A549 (cell line): Measurements from ENCODE around the gene CARTPT. TPM values are rescaled to one million over a fixed set of nuclear protein-coding genes. Genes with fewer than 3 reads are reported as not detected.

Source experiments
- ATAC-seq, 2 experiments: fragments of 200-7000 bp in 1 of 2; fragments of >200 bp in 1 of 2; cut with Nextera tagmentation in 1 of 2; cut with Tn5 transposase in 1 of 2; 3 replicates each; pipeline versions ENCODE4 v1.8.0 to v1.9.1; 2018 to 2020; ENCODE audit warnings: mild to moderate bottlenecking in 1 of 2, moderate library complexity in 1 of 2
- CTCF ChIA-PET: fragments of 300-600 bp; sonication (Branson Sonifier 250); formaldehyde crosslinking; extraction: SDS; loops from one replicate; lab custom pipeline; 2021; ENCODE audit warnings: antibody characterized with exemption, inconsistent platforms; lab: Yijun Ruan, JAX
- POLR2A ChIA-PET: fragments of 350-600 bp; formaldehyde crosslinking; extraction: SDS; loops from one replicate; lab custom pipeline; 2021; ENCODE audit warnings: antibody characterized with exemption, inconsistent platforms; lab: Yijun Ruan, JAX
- DNase-seq, 2 experiments: peaks; one replicate each; pipeline versions ENCODE4 v3.0.0 to v3.0.0-alpha.2; 2011 to 2016; ENCODE audit warnings: low read depth in 1 of 2, low spot score in 1 of 2
- FAIRE-seq: peaks from 2 replicates; lab custom pipeline; 2011; peaks lifted over from hg19 to GRCh38; lab: Jason Lieb, UNC
- H3K27ac ChIP-seq, 2 experiments: fragments of >200 bp; sonication (Bioruptor Twin); formaldehyde crosslinking; 3 replicates each; pipeline ENCODE4 v1.5.1; 2016 to 2017
- H3K4me1 ChIP-seq: fragments of >200 bp; sonication (Bioruptor Twin); formaldehyde crosslinking; 3 replicates; pipeline ENCODE4 v1.6.1; 2016
- H3K4me2 ChIP-seq: fragments of >200 bp; sonication (Bioruptor Twin); formaldehyde crosslinking; 3 replicates; pipeline ENCODE4 v1.6.1; 2016
- H3K4me3 ChIP-seq: fragments of >200 bp; sonication (Bioruptor Twin); formaldehyde crosslinking; 3 replicates; pipeline ENCODE4 v1.5.1; 2016
- H3K9me3 ChIP-seq: fragments of >200 bp; sonication (Bioruptor Twin); formaldehyde crosslinking; 3 replicates; pipeline ENCODE4 v1.6.1; 2016
- BHLHE40 ChIP-seq: IDR thresholded peaks from 2 replicates; pipeline ENCODE4 v1.6.1; 2012; ENCODE audit warnings: low read depth, low read length, inconsistent platforms
- CBX2 ChIP-seq: fragments of 200-600 bp; sonication (generic); IDR thresholded peaks from 2 replicates; pipeline ENCODE4 v1.6.1; 2016; ENCODE audit warnings: low read depth, mild to moderate bottlenecking, borderline replicate concordance
- CEBPB ChIP-seq, 2 experiments: fragments of >200 bp in 1 of 2; sonication (Bioruptor Twin) in 1 of 2; formaldehyde crosslinking in 1 of 2; IDR thresholded peaks; 2 replicates each; pipeline ENCODE4 v1.6.1; 2012 to 2016
- CHD4 ChIP-seq: fragments of 200-600 bp; sonication (generic); IDR thresholded peaks from 2 replicates; pipeline ENCODE4 v1.6.1; 2016; ENCODE audit warnings: antibody characterized with exemption, mild to moderate bottlenecking, borderline replicate concordance
- EHF ChIP-seq: fragments of 250-450 bp; sonication (Bioruptor Pico); IDR thresholded peaks from 2 replicates; pipeline ENCODE4 v1.5.0; 2020; ENCODE audit warnings: mild to moderate bottlenecking
- ESRRA ChIP-seq: fragments of 150-350 bp; IDR thresholded peaks from 2 replicates; pipeline ENCODE4 v1.6.1; 2014; ENCODE audit warnings: mild to moderate bottlenecking, low read length, borderline replicate concordance
- FOSB ChIP-seq: fragments of 250-450 bp; sonication (Bioruptor Pico); IDR thresholded peaks from 2 replicates; pipeline ENCODE4 v1.5.0; 2020; ENCODE audit warnings: mild to moderate bottlenecking, moderate library complexity
- FOSL2 ChIP-seq, 2 experiments: fragments of 450-650 bp in 1 of 2; fragments of >200 bp in 1 of 2; sonication (Bioruptor Twin) in 1 of 2; formaldehyde crosslinking; IDR thresholded peaks; 2 replicates each; pipeline versions ENCODE4 v1.5.0 to v1.6.1; 2016 to 2020; ENCODE audit warnings: mild to moderate bottlenecking in 1 of 2, moderate library complexity in 1 of 2
- FOXS1 ChIP-seq: fragments of 250-450 bp; sonication (Bioruptor Pico); IDR thresholded peaks from 2 replicates; pipeline ENCODE4 v1.5.0; 2020; ENCODE audit warnings: mild to moderate bottlenecking, moderate library complexity
- GATA3 ChIP-seq: IDR thresholded peaks from 2 replicates; pipeline ENCODE4 v1.6.1; 2012; ENCODE audit warnings: borderline replicate concordance
- HDAC2 ChIP-seq: fragments of 200-600 bp; sonication (generic); IDR thresholded peaks from 2 replicates; pipeline ENCODE4 v1.6.1; 2016
- HOXB5 ChIP-seq: fragments of 250-450 bp; sonication (Bioruptor Pico); IDR thresholded peaks from 2 replicates; pipeline ENCODE4 v1.5.0; 2020; ENCODE audit warnings: mild to moderate bottlenecking, moderate library complexity
- KDM5A ChIP-seq: fragments of 200-600 bp; sonication (generic); IDR thresholded peaks from 2 replicates; pipeline ENCODE4 v1.6.1; 2016; ENCODE audit warnings: antibody characterized with exemption, mild to moderate bottlenecking
- MYC ChIP-seq: IDR thresholded peaks from 2 replicates; pipeline ENCODE4 v1.6.1; 2012; ENCODE audit warnings: mild to moderate bottlenecking, inconsistent platforms, low read length, improper control_type of control experiment, borderline replicate concordance
- NFE2L2 ChIP-seq: fragments of 150-350 bp; conservative IDR thresholded peaks from 2 replicates; pipeline ENCODE4 v1.6.1; 2014; ENCODE audit warnings: low read length
- NPAS2 ChIP-seq: fragments of 250-450 bp; sonication (Bioruptor Pico); IDR thresholded peaks from 2 replicates; pipeline ENCODE4 v1.8.0; 2022; ENCODE audit warnings: mild to moderate bottlenecking, moderate library complexity, borderline replicate concordance
- NR3C1 ChIP-seq: fragments of >200 bp; sonication (Bioruptor Twin); formaldehyde crosslinking; IDR thresholded peaks from 3 replicates; pipeline ENCODE4 v1.6.1; 2017
- POLR2A ChIP-seq: IDR thresholded peaks from 2 replicates; pipeline ENCODE4 v1.6.1; 2012; ENCODE audit warnings: mild to moderate bottlenecking, low read length
- POLR2AphosphoS2 ChIP-seq: conservative IDR thresholded peaks from 2 replicates; pipeline ENCODE4 v1.6.1; 2012; ENCODE audit warnings: low read length, improper control_type of control experiment, inconsistent platforms
- RAD21 ChIP-seq, 2 experiments: fragments of >200 bp in 1 of 2; sonication (Bioruptor Twin) in 1 of 2; formaldehyde crosslinking in 1 of 2; IDR thresholded peaks in 1 of 2; conservative IDR thresholded peaks in 1 of 2; 2 replicates in 1 of 2; 3 replicates in 1 of 2; pipeline ENCODE4 v1.6.1; 2012 to 2018; ENCODE audit warnings: inconsistent platforms in 1 of 2
- RNF2 ChIP-seq: fragments of 200-600 bp; sonication (generic); IDR thresholded peaks from 2 replicates; pipeline ENCODE4 v1.6.1; 2016; ENCODE audit warnings: low read depth, mild to moderate bottlenecking, antibody characterized with exemption, moderate library complexity, borderline replicate concordance
- SMC3 ChIP-seq: fragments of >200 bp; sonication (Bioruptor Twin); formaldehyde crosslinking; IDR thresholded peaks from 3 replicates; pipeline ENCODE4 v1.6.1; 2018; ENCODE audit warnings: inconsistent platforms
- ZC3H11A ChIP-seq: fragments of 450-650 bp; IDR thresholded peaks from 2 replicates; pipeline ENCODE4 v1.6.1; 2014; ENCODE audit warnings: antibody characterized with exemption, mild to moderate bottlenecking
- ZNF302 ChIP-seq: fragments of 250-450 bp; sonication (Bioruptor Pico); IDR thresholded peaks from 2 replicates; pipeline ENCODE4 v1.9.0; 2021; ENCODE audit warnings: inconsistent platforms, mild to moderate bottlenecking, moderate library complexity
- WGBS: methylation state at CpG from one replicate; pipeline ENCODE4 v1.1.6; 2017; ENCODE audit errors: missing lambda C conversion rate; 5-methylcytosine and 5-hydroxymethylcytosine counted together
- polyA plus RNA-seq, 4 experiments: library from polyadenylated mRNA; depleted of rRNA in 3 of 4; stranded (reverse); fragments of >200 nt; fragmentation: RNase III in 1 of 4; extraction: RNeasy Plus Mini Kit Qiagen cat#74134 plus additional on column Dnase treatment in 1 of 4; gene quantifications; 2 replicates in 3 of 4; 3 replicates in 1 of 4; pipeline ENCODE4 v1.2.3, GENCODE V29; 2011 to 2017
- TF ChIP-seq, protein P1 (sequence below): IDR thresholded peaks from 2 replicates; pipeline ENCODE4 v1.6.1; 2012; ENCODE audit warnings: low read depth, borderline replicate concordance
- TF ChIP-seq, protein P2 (sequence below): fragments of >200 bp; sonication (Bioruptor Twin); formaldehyde crosslinking; IDR thresholded peaks from 2 replicates; pipeline ENCODE4 v1.6.1; 2016
- TF ChIP-seq, protein P3 (sequence below): fragments of 450-650 bp; IDR thresholded peaks from 2 replicates; pipeline ENCODE4 v1.6.1; 2014; ENCODE audit warnings: antibody characterized with exemption
- TF ChIP-seq, protein P4 (sequence below): IDR thresholded peaks from 2 replicates; pipeline ENCODE4 v1.6.1; 2012
- TF ChIP-seq, protein P5 (sequence below): fragments of 250-450 bp; sonication (Bioruptor Pico); IDR thresholded peaks from 2 replicates; pipeline ENCODE4 v1.5.0; 2021; ENCODE audit warnings: mild to moderate bottlenecking, moderate library complexity, borderline replicate concordance
- TF ChIP-seq, protein P6 (sequence below): fragments of 250-450 bp; sonication (Bioruptor Pico); IDR thresholded peaks from 2 replicates; pipeline ENCODE4 v1.5.0; 2020; ENCODE audit warnings: low read depth, mild to moderate bottlenecking, moderate library complexity
- TF ChIP-seq, protein P7 (sequence below): fragments of >200 bp; sonication (Bioruptor Twin); formaldehyde crosslinking; IDR thresholded peaks from 3 replicates; pipeline ENCODE4 v1.5.1; 2016

Gene CARTPT
- polyA plus RNA-seq, 2 of the 4 experiments (the other 2 are of a cell fraction) = not detected

DNA sequence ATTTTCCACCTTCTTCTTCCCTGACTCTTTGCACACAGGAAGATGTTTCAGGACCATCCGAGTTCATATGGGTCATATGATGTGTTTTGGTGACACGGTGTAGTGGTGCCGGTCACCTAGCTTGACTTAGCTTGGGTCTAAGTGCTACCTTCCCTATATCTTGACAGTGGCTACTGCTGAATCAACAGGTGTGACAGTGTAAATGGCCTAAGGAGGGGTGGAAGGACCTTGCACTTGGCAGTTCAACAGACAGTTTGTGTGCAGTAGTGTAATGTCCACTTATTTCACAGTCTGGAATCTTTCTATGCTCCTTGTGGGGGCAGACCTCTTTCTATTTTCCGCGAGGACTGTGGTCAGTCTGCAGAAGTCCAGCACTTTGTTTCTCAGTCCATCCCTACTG, 43.8 kb downstream of the CARTPT start:
- CTCF ChIA-PET = interaction anchor here (1.4 kb wide), 1 partner anchor 8 kb away, joined by 3 read pairs; no protein-coding TSS in a partner anchor
- POLR2A ChIA-PET = no interaction called here
- no peak overlapping the region for H3K4me2 ChIP-seq
- FAIRE-seq = no peak
- H3K27ac ChIP-seq = no peak overlapping the region
- TF ChIP-seq CBX2 (no peak), FOSB (no peak), SMC3 (no peak), CEBPB (IDR thresholded peaks at IDR 0.05) (no peak), ESRRA (no peak), POLR2AphosphoS2 (no peak), NR3C1 (no peak), KDM5A (no peak), NPAS2 (CRISPR knock-in tag) (no peak), ZC3H11A (no peak), RAD21 (conservative IDR thresholded peaks at IDR 0.05 in 1 of 2, IDR thresholded peaks at IDR 0.05 in 1 of 2) (no peak), FOSL2 (IDR thresholded peaks at IDR 0.05) (no peak), FOSL2 (CRISPR knock-in tag; IDR thresholded peaks at IDR 0.05) (no peak)
- TF ChIP-seq, protein P1, sequence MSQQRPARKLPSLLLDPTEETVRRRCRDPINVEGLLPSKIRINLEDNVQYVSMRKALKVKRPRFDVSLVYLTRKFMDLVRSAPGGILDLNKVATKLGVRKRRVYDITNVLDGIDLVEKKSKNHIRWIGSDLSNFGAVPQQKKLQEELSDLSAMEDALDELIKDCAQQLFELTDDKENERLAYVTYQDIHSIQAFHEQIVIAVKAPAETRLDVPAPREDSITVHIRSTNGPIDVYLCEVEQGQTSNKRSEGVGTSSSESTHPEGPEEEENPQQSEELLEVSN = no peak
- TF ChIP-seq, protein P2, sequence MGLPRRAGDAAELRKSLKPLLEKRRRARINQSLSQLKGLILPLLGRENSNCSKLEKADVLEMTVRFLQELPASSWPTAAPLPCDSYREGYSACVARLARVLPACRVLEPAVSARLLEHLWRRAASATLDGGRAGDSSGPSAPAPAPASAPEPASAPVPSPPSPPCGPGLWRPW = no peak
- TF ChIP-seq, protein P3, sequence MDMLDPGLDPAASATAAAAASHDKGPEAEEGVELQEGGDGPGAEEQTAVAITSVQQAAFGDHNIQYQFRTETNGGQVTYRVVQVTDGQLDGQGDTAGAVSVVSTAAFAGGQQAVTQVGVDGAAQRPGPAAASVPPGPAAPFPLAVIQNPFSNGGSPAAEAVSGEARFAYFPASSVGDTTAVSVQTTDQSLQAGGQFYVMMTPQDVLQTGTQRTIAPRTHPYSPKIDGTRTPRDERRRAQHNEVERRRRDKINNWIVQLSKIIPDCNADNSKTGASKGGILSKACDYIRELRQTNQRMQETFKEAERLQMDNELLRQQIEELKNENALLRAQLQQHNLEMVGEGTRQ = no peak
- TF ChIP-seq, protein P4, sequence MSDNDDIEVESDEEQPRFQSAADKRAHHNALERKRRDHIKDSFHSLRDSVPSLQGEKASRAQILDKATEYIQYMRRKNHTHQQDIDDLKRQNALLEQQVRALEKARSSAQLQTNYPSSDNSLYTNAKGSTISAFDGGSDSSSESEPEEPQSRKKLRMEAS = no peak
- TF ChIP-seq, protein P5, sequence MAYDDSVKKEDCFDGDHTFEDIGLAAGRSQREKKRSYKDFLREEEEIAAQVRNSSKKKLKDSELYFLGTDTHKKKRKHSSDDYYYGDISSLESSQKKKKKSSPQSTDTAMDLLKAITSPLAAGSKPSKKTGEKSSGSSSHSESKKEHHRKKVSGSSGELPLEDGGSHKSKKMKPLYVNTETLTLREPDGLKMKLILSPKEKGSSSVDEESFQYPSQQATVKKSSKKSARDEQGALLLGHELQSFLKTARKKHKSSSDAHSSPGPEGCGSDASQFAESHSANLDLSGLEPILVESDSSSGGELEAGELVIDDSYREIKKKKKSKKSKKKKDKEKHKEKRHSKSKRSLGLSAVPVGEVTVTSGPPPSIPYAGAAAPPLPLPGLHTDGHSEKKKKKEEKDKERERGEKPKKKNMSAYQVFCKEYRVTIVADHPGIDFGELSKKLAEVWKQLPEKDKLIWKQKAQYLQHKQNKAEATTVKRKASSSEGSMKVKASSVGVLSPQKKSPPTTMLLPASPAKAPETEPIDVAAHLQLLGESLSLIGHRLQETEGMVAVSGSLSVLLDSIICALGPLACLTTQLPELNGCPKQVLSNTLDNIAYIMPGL (CRISPR knock-in tag) = no peak
- H3K4me1 ChIP-seq = peaks cover under 1% of the 10 kb centered on the region; the same call in 2 of the 3 replicates
- no peak for ATAC-seq
- no peak for DNase-seq
- 0 out of 3 replicates have a peak, but pooled peaks cover 2% of the 10 kb centered on the region for H3K9me3 ChIP-seq
- no peak overlapping the region for H3K4me3 ChIP-seq
- 60% methylated on average over 5 of the region's 5 CpGs for WGBS

DNA sequence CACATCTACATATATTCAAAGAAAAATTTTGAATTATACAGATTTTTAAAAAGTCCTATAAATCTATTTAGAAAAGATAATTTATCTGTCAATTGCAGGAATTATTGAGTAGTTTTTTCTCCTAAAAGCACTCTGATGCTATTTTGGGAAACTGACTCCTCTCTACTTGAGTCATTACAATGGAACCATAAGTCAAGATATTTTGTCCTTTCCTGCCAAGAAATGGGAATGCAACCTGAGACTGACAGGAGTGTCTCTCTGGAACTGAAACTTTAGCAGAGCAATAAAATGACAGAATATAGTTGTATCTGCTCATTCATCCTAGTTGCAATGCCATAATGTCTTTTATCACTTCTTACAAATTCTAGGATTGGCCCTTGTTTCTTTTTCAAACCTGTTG, 48.6 kb downstream of the CARTPT start:
- H3K27ac ChIP-seq = no peak overlapping the region
- POLR2A ChIA-PET = no interaction called here
- FAIRE-seq = no peak

More for the DNA sequence above, 48.6 kb downstream of the CARTPT start:
- no peak for ATAC-seq
- no peak overlapping the region for H3K4me2 ChIP-seq
- CTCF ChIA-PET = interaction anchor here (1.6 kb wide), 1 partner anchor 292 kb away, joined by 4 read pairs; no protein-coding TSS in a partner anchor
- no peak for TF ChIP-seq MYC
- no peak for TF ChIP-seq ZNF302
- no peak for TF ChIP-seq BHLHE40
- no peak for TF ChIP-seq NFE2L2
- TF ChIP-seq HOXB5 (CRISPR knock-in tag) = no peak
- no peak for TF ChIP-seq POLR2A
- no peak for TF ChIP-seq NPAS2 (CRISPR knock-in tag)
- no peak for TF ChIP-seq GATA3
- no peak for TF ChIP-seq RNF2
- TF ChIP-seq, protein P6, sequence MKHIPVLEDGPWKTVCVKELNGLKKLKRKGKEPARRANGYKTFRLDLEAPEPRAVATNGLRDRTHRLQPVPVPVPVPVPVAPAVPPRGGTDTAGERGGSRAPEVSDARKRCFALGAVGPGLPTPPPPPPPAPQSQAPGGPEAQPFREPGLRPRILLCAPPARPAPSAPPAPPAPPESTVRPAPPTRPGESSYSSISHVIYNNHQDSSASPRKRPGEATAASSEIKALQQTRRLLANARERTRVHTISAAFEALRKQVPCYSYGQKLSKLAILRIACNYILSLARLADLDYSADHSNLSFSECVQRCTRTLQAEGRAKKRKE (CRISPR knock-in tag) = no peak
- TF ChIP-seq, protein P7, sequence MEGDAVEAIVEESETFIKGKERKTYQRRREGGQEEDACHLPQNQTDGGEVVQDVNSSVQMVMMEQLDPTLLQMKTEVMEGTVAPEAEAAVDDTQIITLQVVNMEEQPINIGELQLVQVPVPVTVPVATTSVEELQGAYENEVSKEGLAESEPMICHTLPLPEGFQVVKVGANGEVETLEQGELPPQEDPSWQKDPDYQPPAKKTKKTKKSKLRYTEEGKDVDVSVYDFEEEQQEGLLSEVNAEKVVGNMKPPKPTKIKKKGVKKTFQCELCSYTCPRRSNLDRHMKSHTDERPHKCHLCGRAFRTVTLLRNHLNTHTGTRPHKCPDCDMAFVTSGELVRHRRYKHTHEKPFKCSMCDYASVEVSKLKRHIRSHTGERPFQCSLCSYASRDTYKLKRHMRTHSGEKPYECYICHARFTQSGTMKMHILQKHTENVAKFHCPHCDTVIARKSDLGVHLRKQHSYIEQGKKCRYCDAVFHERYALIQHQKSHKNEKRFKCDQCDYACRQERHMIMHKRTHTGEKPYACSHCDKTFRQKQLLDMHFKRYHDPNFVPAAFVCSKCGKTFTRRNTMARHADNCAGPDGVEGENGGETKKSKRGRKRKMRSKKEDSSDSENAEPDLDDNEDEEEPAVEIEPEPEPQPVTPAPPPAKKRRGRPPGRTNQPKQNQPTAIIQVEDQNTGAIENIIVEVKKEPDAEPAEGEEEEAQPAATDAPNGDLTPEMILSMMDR = no peak
- no peak for TF ChIP-seq CHD4
- no peak for TF ChIP-seq HDAC2
- TF ChIP-seq FOXS1 = no peak
- no peak for TF ChIP-seq EHF (CRISPR knock-in tag)
- DNase-seq = no peak
- H3K4me3 ChIP-seq = no peak overlapping the region
- H3K4me1 ChIP-seq = no peaks in the 10 kb centered on the region
- H3K9me3 ChIP-seq = no peaks in the 10 kb centered on the region
